Adrenal gland (tissue), 5 donors: ENCODE results near the gene KCNMA1.

Source experiments
- POLR2A ChIP-seq, 2 donors: fragments of 450-650 bp; IDR thresholded peaks; one replicate each; pipeline ENCODE4 v1.6.1; 2017; ENCODE audit warnings: antibody characterized with exemption in 2 of 2, mild to moderate bottlenecking in 2 of 2, moderate library complexity in 1 of 2
- TF ChIP-seq, protein P1 (sequence below), 6 experiments: fragments of 450-650 bp in 4 of 6; fragments of 200-600 bp in 2 of 6; sonication (generic) in 1 of 6; IDR thresholded peaks; 1 replicate in 5 of 6; 2 replicates in 1 of 6; pipeline versions ENCODE4 v1.5.1 to v1.8.0; 2016 to 2021; ENCODE audit warnings: antibody characterized with exemption in 6 of 6, mild to moderate bottlenecking in 2 of 6, moderate library complexity in 1 of 6
- donor health status: DM: no; HTN: no; CAD: no.

DNA sequence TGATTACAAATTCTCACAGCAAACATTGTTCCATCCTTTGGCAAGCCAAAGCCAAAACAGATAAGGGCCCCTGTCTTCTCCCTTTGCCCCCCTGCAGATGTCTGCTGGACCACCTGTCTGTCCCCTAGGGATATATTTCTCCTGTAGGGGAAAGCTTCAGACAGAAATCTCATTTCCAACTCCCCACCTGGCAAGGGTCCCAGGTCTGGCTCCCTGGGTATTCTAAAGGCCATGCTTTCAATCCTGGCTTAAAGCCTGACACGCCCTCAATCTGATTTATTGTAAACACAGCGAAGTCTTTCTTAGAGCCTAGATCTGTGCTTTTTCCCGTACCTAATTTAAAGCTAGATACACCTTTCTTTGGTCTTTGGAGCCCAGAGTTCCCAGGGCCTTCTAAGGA is 66.1 kb downstream of the KCNMA1 start:
- TF ChIP-seq, protein P1, sequence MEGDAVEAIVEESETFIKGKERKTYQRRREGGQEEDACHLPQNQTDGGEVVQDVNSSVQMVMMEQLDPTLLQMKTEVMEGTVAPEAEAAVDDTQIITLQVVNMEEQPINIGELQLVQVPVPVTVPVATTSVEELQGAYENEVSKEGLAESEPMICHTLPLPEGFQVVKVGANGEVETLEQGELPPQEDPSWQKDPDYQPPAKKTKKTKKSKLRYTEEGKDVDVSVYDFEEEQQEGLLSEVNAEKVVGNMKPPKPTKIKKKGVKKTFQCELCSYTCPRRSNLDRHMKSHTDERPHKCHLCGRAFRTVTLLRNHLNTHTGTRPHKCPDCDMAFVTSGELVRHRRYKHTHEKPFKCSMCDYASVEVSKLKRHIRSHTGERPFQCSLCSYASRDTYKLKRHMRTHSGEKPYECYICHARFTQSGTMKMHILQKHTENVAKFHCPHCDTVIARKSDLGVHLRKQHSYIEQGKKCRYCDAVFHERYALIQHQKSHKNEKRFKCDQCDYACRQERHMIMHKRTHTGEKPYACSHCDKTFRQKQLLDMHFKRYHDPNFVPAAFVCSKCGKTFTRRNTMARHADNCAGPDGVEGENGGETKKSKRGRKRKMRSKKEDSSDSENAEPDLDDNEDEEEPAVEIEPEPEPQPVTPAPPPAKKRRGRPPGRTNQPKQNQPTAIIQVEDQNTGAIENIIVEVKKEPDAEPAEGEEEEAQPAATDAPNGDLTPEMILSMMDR (IDR thresholded peaks at IDR 0.05) = no peak
- no peak for TF ChIP-seq POLR2A (IDR thresholded peaks at IDR 0.05)
